GM18526 (cell line): ENCODE data around the gene HCAR2.
"Not testable (repeated sequence)": the region's sequence is repeated elsewhere in the genome, so short reads cannot be mapped to it uniquely, and the experiment has no call there.

Experiments used
- POLR2A ChIP-seq: IDR thresholded peaks from 3 replicates; pipeline ENCODE4 v1.6.1; 2011; ENCODE audit not compliant: insufficient read length; ENCODE audit errors: extremely low read depth

The HCAR2 gene

GRCh38 chr12:122725452-122726079, 22.4 kb upstream of the HCAR2 start:
- TF ChIP-seq POLR2A, result no peak

GRCh38 chr12:122724641-122725243, 21.6 kb upstream of the HCAR2 start:
- TF ChIP-seq POLR2A, result no peak

- TF ChIP-seq POLR2A, result no peak
These were observed 19.2 kb upstream of the HCAR2 start for GRCh38 chr12:122722387-122722786.

GRCh38 chr12:122721057-122721545, 17.9 kb upstream of the HCAR2 start:
- no peak for TF ChIP-seq POLR2A

GRCh38 chr12:122716658-122717057, 13.5 kb upstream of the HCAR2 start, which contains the start of gene HCAR3:
Gene HCAR3 (minus strand): TSS chr12:122716811. CDS start chr12:122716737, 74 bp downstream.
- not testable (repeated sequence) for TF ChIP-seq POLR2A

- TF ChIP-seq POLR2A, result no peak
These were observed 11.6 kb downstream of the HCAR2 start for GRCh38 chr12:122691566-122691965.

- TF ChIP-seq POLR2A, result no peak
These were observed 14.9 kb downstream of the HCAR2 start for GRCh38 chr12:122688291-122688690.

GRCh38 chr12:122687086-122687485, 16.1 kb downstream of the HCAR2 start:
- TF ChIP-seq POLR2A, result no peak

- no peak for TF ChIP-seq POLR2A
These were observed 16.6 kb downstream of the HCAR2 start for GRCh38 chr12:122686538-122686937.

GRCh38 chr12:122684297-122684813, 18.8 kb downstream of the HCAR2 start:
- TF ChIP-seq POLR2A, result no peak

GRCh38 chr12:122681814-122682213, 21.3 kb downstream of the HCAR2 start:
- no peak for TF ChIP-seq POLR2A

- no peak for TF ChIP-seq POLR2A
These were observed 30.6 kb downstream of the HCAR2 start for GRCh38 chr12:122672515-122672914.

- no peak for TF ChIP-seq POLR2A
These were observed 33.6 kb downstream of the HCAR2 start for GRCh38 chr12:122669397-122670070.

- no peak for TF ChIP-seq POLR2A
These were observed 34.9 kb downstream of the HCAR2 start for GRCh38 chr12:122668268-122668667.

- no peak for TF ChIP-seq POLR2A
These were observed 37.4 kb downstream of the HCAR2 start for GRCh38 chr12:122665759-122666158.

- no peak for TF ChIP-seq POLR2A
These were observed 37.8 kb downstream of the HCAR2 start for GRCh38 chr12:122665349-122665748.
